GM12892 (cell line): ENCODE results near the gene KRT81.
"Not testable (repeated sequence)": the region's sequence is repeated elsewhere in the genome, so short reads cannot be mapped to it uniquely, and the experiment has no call there.

Source experiments
- DNase-seq: peaks from one replicate; pipeline ENCODE4 v3.0.0; 2011; ENCODE audit not compliant: insufficient read length
- FAIRE-seq: peaks from 2 replicates; lab custom pipeline; 2011; peaks lifted over from hg19 to GRCh38; lab: Jason Lieb, UNC
- POLR2A ChIP-seq: IDR thresholded peaks from 2 replicates; pipeline ENCODE4 v1.6.1; 2011; ENCODE audit warnings: low read depth, low read length, control low read depth
- POLR2AphosphoS5 ChIP-seq: IDR thresholded peaks from 2 replicates; pipeline ENCODE4 v1.6.1; 2011; ENCODE audit warnings: low read depth, low read length, control low read depth
- TAF1 ChIP-seq: IDR thresholded peaks from 2 replicates; pipeline ENCODE4 v1.6.1; 2011; ENCODE audit warnings: low read depth, mild to moderate bottlenecking, control low read depth, low read length, borderline replicate concordance

The KRT81 gene

DNA sequence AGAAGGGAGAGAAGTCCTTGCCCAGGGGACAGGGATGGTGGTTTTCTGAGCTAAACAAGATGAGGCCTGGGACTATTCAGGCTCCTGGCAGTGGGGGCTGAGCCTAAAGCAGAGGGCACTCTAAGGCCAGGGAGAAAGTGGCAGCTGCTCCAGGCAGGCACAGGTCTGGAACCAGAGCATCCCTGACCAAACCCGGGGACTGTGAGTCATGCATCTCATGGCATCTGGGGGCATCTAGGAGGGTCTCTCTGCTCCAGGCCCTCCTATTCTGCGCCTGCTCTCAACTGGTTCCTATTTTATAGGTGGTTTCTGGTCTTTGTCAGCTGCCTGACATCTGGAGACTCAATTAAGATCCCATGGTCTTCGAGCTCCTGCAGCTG, 46.7 kb downstream of the KRT81 start:
- FAIRE-seq: no peak

DNA sequence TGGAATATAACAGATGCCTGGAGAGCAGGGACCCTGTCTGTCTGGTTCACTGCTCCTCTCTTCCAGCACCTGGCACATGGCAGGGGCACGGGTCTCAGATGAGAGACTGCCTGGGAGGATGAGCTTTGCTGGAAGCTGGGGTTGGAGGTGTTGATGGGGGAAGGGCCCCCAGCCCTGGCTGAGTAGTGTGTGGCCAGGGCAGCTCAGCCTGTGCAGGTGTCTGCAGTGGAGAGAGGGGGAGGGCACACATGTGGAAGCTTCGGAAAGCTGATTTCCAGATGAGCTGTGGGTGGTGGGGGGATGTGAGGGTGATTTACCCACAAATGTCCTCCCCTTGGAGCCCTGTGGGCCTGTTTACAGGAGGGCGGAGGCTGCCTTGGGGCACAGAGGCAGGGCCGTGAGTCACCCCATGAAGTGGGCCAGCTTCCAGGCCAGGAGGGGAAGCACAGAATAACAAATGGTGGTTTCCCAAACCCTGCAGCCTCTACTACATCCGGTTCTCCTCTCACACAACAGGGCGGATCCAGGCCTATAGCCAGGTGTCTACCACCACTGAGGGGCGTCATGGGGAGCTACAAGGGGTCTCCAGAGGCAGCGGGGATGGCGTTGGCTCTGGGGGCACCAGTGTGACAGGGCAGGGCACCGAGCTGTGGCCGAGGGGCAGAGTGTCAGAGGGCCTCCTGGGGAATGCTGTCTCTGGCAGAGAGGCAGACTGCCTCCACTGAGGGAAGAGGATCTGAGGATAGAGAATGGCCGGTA, 47.3 kb downstream of the KRT81 start:
- TF ChIP-seq TAF1 (peak; percentile 56; the same call in 1 of the 2 replicates), POLR2A (peak; percentile 82), POLR2AphosphoS5 (peak; percentile 78)

More for the DNA sequence above, 46.7 kb downstream of the KRT81 start:
- no peak for DNase-seq
- TF ChIP-seq POLR2A (no peak), TAF1 (no peak), POLR2AphosphoS5 (no peak)

DNA sequence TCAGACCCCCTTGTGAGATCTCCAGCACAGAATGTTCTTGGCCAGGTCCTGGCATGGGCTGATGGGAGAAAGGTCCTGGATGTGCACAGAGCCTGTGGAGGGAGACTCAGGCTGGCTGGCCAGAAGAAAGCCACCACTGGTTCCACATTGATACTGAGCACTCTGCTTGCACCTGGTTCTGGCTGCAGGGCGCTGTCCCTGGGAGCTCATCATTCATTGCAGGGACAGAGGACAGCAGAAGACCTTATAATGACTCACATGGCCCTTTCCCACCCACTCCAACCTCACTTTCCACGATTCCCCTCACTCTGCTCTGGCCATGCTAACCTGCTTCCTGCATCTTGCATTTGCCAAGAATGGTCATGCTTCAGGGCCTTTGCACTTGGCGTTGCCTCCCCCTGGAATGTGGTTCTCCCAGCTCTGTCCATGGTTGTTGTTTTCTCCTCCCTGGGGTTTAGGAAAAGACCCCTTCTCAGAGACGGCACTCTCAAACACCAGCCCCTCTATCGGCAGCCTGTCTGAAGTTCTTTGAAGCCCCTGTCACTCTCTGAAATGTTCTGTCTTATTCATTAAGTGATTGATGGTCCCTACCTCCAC, 48.0 kb downstream of the KRT81 start:
- FAIRE-seq: no peak

More for the DNA sequence above, 47.3 kb downstream of the KRT81 start:
- DNase-seq: peak; percentile 81
- FAIRE-seq: peak; percentile 96

DNA sequence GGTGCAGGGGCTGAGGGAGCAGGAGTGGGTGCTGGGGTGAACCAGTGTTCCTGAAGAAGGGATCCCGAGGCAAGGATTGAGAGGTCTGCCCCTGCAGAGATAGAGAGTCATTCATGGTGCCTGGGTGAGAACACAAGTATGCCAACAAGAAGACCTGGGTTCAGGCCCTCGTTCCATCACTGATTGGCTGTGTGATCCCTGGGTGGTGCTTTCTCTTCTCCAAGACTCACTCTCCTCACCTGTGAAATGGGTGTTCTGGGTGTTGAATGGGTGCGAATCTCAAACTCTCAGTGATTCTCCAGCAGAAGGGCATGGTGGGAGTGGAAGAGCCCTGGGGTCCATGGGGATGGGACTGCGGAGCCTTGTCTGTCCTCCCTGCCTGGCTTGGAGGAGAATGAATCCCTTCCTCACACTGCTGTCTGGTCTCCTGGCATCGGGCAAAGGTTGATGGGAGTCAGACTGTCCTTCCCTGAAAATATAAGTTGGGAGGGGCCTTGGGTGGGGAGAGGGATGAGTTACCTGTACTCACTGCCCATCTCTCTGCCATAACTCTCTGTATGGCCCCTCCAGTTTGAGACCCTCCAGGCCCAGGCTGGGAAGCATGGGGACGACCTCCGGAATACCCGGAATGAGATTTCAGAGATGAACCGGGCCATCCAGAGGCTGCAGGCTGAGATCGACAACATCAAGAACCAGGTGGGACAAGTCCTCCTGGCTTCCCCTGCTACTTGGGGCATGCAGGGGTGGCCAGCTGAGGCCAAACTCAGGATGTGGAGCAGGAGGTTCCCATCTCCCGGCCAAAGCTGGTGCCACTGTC, 48.7 kb downstream of the KRT81 start:
- DNase-seq (no peak), FAIRE-seq (no peak)
- TF ChIP-seq TAF1 (no peak), POLR2A (no peak), POLR2AphosphoS5 (no peak)

More for the DNA sequence above, 48.0 kb downstream of the KRT81 start:
- no peak for TF ChIP-seq POLR2A
- no peak for TF ChIP-seq TAF1
- no peak for TF ChIP-seq POLR2AphosphoS5
- no peak for DNase-seq

DNA sequence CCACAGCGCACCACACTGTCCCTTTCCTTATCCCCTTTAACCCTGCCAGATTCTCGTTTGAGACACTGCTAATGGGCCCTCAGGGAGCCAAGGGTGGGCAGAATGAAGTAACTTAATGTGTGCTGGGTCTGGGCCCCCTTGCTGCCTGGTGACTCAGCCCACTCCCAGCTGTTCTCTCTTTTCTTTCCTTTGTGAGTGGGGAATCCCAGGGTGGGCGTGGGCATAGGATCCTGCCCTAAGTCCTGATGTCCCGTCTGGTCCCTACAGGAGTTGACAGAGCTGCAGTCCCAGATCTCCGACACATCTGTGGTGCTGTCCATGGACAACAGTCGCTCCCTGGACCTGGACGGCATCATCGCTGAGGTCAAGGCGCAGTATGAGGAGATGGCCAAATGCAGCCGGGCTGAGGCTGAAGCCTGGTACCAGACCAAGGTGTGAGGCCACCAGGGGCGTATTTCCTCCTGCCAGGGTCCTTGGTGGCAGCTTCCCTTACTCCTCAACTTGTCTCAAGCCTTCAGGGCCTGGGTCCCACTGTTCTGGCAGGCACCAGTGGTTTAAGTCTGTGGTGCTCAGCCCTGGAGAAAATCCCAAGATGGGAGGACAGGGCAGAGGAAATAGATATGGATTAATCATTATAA, 50.0 kb downstream of the KRT81 start:
- FAIRE-seq: peak; percentile 21
- no peak for TF ChIP-seq POLR2A
- no peak for TF ChIP-seq TAF1
- TF ChIP-seq POLR2AphosphoS5: no peak
- DNase-seq: no peak

DNA sequence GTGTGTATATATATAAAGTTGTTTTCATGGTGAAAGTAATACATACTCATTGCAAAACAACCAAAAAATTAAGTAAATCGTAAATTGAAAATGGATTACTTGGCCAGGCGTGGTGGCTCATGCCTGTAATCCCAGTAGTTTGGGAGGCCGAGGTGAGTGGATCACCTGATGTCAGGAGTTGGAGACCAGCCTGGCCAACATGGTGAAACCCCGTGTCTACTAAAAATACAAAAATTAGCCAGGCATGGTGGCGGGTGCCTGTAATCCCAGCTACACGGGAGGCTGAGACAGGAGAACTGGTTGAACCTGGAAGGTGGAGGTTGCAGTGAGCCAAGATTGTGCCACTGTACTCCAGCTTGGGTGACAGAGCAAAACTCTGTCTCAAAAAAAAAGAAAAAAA, 51.1 kb downstream of the KRT81 start:
- not testable (repeated sequence) for FAIRE-seq, DNase-seq

DNA sequence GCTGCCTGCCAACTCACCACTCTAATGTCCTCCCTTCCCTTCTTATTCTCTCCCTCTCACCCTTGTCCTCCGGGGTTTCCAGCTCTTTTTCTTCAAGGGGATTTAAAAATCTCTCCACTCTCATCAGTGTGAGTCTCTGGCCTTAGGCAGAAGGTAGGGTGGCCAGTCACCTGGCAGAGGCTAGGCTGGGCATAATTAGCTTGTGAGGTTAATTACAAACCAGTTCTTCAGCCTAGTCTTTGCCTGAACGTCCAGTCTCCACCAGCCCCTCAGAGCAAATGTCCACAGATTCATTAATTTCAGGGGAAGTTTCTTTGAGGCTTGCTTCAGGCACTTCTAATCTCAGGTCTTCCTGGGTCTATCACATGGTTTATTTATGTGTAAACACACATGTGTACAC, 51.6 kb downstream of the KRT81 start:
- TF ChIP-seq POLR2A: no peak
- no peak for TF ChIP-seq POLR2AphosphoS5
- TF ChIP-seq TAF1: no peak
- no peak for FAIRE-seq
- DNase-seq: no peak

DNA sequence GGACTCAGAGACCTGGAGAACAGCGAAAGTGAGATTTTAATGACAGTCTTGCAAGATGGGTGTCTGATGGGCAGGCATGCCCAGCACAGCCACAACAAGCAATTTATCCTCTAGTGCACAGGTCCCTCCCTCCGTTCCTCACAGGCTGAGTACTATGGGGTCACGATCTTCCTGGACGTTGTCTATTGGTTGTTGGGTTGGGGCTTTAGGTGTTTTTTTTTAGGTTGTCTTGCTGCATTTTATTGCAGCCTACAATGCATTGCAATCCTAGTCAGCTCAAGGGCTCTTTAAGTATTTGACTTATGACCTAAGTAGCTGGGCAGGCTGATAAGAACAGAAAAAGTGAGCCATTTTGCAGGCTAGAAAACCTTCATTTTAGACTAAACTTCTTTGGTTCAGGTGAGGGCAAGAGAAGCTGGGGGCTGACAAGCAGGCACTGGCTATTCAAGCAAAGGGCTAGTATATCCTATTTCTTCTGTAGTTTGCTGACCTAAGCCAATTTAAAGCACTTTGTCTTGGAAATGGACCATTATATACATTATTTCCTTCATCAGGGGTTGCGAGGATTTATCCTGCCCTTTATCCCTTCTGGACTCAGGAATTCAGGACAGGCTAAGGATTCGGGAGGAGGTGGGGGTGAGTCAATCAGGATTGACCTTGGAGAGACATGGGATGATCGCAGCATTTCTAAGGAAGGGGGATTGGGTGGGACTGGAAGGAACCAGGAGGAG, 52.3 kb downstream of the KRT81 start:
- FAIRE-seq: peak; percentile 42
- no peak for TF ChIP-seq POLR2AphosphoS5
- TF ChIP-seq POLR2A: no peak
- TF ChIP-seq TAF1: no peak
- DNase-seq: no peak

DNA sequence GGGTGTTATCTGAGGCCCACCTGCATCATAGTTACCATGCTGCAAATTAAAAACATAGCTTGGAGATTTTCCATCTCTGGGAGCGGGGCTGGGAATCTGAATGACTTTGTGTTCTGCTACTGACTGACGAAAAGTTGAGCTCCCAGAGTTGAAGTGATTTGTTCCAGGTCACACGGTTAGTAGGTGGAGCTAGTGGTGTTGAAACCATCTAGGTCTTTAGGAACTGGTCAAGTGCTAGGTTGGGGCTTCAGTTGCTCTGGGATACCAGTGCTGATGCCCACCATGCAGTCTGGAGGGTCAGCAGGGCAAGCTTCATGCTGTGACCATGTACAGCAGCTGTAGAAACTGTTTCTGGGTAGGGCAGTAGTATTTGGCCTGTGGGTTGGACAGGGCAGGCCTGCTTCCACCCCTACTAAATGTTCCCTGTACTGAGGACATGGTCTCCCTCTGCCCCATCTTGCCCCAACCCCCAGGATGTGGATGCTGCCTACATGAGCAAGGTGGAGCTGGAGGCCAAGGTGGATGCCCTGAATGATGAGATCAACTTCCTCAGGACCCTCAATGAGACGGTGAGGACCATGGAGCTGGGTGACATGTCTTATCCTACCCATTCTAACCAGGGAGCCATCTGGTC, 53.0 kb downstream of the KRT81 start:
- no peak for DNase-seq
- FAIRE-seq: no peak
- TF ChIP-seq POLR2A (no peak), TAF1 (no peak), POLR2AphosphoS5 (no peak)

DNA sequence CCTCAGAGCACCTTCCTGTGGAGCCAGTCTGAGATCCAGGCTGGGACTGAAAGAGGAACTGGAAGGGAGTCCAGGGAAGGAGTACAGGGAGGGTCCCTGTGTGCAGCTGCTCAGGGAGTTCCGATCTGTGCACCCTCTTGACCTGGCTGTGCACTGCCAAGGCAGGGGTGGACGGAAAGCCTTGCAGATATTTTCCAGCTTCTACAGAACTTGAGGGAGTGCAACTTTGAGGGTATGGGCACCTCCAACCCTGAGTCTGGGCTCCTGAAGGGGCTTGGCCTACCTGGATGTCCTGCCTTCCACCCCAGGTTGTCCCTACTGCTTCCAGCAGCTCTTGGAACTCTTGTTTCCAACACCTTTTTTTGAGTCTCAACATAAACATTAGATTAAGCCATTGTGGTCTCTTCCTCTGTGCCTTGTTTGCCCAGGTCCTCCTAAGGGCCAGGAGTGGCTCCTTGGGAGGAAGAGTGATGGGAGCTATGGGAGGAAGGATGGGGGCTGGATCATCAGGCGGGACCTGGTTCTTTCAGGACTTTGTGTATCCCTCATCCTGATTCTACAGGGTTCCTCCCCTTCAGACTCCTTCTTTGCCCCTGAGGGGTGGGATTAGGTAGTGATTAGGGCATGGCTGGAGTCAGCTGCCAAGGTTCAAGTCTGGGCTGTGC, 54.8 kb downstream of the KRT81 start:
- FAIRE-seq (no peak), DNase-seq (no peak)
- TF ChIP-seq TAF1 (no peak), POLR2AphosphoS5 (no peak), POLR2A (no peak)
